Osteoblast (primary cell): ENCODE results near the gene MPZL1. TPM values are rescaled to one million over a fixed set of nuclear protein-coding genes. Genes with fewer than 3 reads are reported as not detected.

Experiments
- DNase-seq: peaks from one replicate; pipeline ENCODE4 v3.0.0; 2011; ENCODE audit warnings: low spot score, mixed read lengths; ENCODE audit not compliant: insufficient read length; ENCODE audit errors: missing footprints
- H2AFZ ChIP-seq: 2 replicates; pipeline ENCODE4 v1.6.0; 2011; ENCODE audit warnings: mild to moderate bottlenecking, low read length
- H3K27ac ChIP-seq: 2 replicates; pipeline ENCODE4 v1.5.1; 2011; ENCODE audit warnings: mild to moderate bottlenecking, low read depth, low read length, moderate library complexity
- H3K27me3 ChIP-seq: 2 replicates; pipeline ENCODE4 v1.6.0; 2012; ENCODE audit warnings: mild to moderate bottlenecking, control low read depth, inconsistent platforms, low read length, moderate library complexity; ENCODE audit not compliant: insufficient read depth
- H3K36me3 ChIP-seq: 2 replicates; pipeline ENCODE4 v1.5.1; 2011; ENCODE audit warnings: mild to moderate bottlenecking, low read length, control low read depth, moderate library complexity; ENCODE audit not compliant: insufficient read depth
- H3K4me1 ChIP-seq: 2 replicates; pipeline ENCODE4 v1.5.1; 2011; ENCODE audit warnings: mild to moderate bottlenecking, low read length, control low read depth, moderate library complexity; ENCODE audit not compliant: insufficient read depth
- H3K4me2 ChIP-seq: 2 replicates; pipeline ENCODE4 v1.6.0; 2011; ENCODE audit warnings: mild to moderate bottlenecking, low read length; ENCODE audit not compliant: insufficient read depth
- H3K4me3 ChIP-seq: fragments of 200-600 bp; sonication (generic); 3 replicates; pipeline ENCODE4 v1.5.1; 2012; ENCODE audit warnings: mild to moderate bottlenecking, low read length, inconsistent platforms; ENCODE audit not compliant: insufficient read depth
- H3K79me2 ChIP-seq: 2 replicates; pipeline ENCODE4 v1.6.0; 2012; ENCODE audit warnings: mild to moderate bottlenecking, low read length, control low read depth, inconsistent platforms; ENCODE audit not compliant: insufficient read depth
- H3K9me3 ChIP-seq: 2 replicates; pipeline ENCODE4 v1.5.1; 2011; ENCODE audit warnings: low read depth, low read length, control low read depth
- H4K20me1 ChIP-seq: 2 replicates; pipeline ENCODE4 v1.6.0; 2012; ENCODE audit warnings: mild to moderate bottlenecking, low read length, control low read depth; ENCODE audit not compliant: insufficient read depth
- total RNA-seq: library from RNA; depleted of rRNA; stranded (reverse); fragments of >200 nt; gene quantifications from 2 replicates; pipeline ENCODE4 v1.2.3, GENCODE V29; 2012
- TF ChIP-seq, protein P1 (sequence below): IDR thresholded peaks from 2 replicates; pipeline ENCODE4 v1.5.1; 2011; ENCODE audit warnings: mild to moderate bottlenecking, low read depth, low read length, moderate library complexity; ENCODE audit errors: extremely low read depth

The MPZL1 gene
- total RNA-seq, 1 donor: 189 TPM

- no peaks in the 10 kb centered on the region for H3K27me3 ChIP-seq
- H2AFZ ChIP-seq: no peak overlapping the region
- H3K4me3 ChIP-seq: no peak overlapping the region
- H3K79me2 ChIP-seq: no peaks in the 10 kb centered on the region
- no peaks in the 10 kb centered on the region for H3K9me3 ChIP-seq
- TF ChIP-seq, protein P1, sequence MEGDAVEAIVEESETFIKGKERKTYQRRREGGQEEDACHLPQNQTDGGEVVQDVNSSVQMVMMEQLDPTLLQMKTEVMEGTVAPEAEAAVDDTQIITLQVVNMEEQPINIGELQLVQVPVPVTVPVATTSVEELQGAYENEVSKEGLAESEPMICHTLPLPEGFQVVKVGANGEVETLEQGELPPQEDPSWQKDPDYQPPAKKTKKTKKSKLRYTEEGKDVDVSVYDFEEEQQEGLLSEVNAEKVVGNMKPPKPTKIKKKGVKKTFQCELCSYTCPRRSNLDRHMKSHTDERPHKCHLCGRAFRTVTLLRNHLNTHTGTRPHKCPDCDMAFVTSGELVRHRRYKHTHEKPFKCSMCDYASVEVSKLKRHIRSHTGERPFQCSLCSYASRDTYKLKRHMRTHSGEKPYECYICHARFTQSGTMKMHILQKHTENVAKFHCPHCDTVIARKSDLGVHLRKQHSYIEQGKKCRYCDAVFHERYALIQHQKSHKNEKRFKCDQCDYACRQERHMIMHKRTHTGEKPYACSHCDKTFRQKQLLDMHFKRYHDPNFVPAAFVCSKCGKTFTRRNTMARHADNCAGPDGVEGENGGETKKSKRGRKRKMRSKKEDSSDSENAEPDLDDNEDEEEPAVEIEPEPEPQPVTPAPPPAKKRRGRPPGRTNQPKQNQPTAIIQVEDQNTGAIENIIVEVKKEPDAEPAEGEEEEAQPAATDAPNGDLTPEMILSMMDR: no peak
- no peaks in the 10 kb centered on the region for H3K4me1 ChIP-seq
- no peaks in the 10 kb centered on the region for H3K36me3 ChIP-seq
- H4K20me1 ChIP-seq: no peaks in the 10 kb centered on the region
- H3K27ac ChIP-seq: no peak overlapping the region
- no peak for DNase-seq
- H3K4me2 ChIP-seq: no peak overlapping the region
Measured at GRCh38 chr1:167675440-167675839, 46.3 kb upstream of the MPZL1 start.

GRCh38 chr1:167676205-167676915, 45.4 kb upstream of the MPZL1 start:
- Histone ChIP-seq H2AFZ (no peak overlapping the region), H3K27ac (no peak overlapping the region), H3K36me3 (no peaks in the 10 kb centered on the region), H3K4me3 (no peak overlapping the region), H3K4me2 (no peak overlapping the region), H3K79me2 (no peaks in the 10 kb centered on the region), H3K4me1 (no peaks in the 10 kb centered on the region), H3K9me3 (no peaks in the 10 kb centered on the region), H3K27me3 (no peaks in the 10 kb centered on the region), H4K20me1 (no peaks in the 10 kb centered on the region)
- DNase-seq: no peak
- TF ChIP-seq, protein P1: no peak

GRCh38 chr1:167676916-167677848, 44.6 kb upstream of the MPZL1 start:
- H3K4me2 ChIP-seq: no peak overlapping the region
- no peaks in the 10 kb centered on the region for H3K27me3 ChIP-seq
- no peak overlapping the region for H2AFZ ChIP-seq
- no peaks in the 10 kb centered on the region for H3K4me1 ChIP-seq
- TF ChIP-seq, protein P1: no peak
- DNase-seq: no peak
- no peak overlapping the region for H3K4me3 ChIP-seq
- no peaks in the 10 kb centered on the region for H3K9me3 ChIP-seq
- no peak overlapping the region for H3K27ac ChIP-seq
- H3K79me2 ChIP-seq: no peaks in the 10 kb centered on the region
- H4K20me1 ChIP-seq: no peaks in the 10 kb centered on the region
- no peaks in the 10 kb centered on the region for H3K36me3 ChIP-seq

GRCh38 chr1:167678422-167678821, 43.4 kb upstream of the MPZL1 start:
- Histone ChIP-seq H3K79me2 (no peaks in the 10 kb centered on the region), H3K9me3 (no peaks in the 10 kb centered on the region), H3K4me2 (no peak overlapping the region), H2AFZ (no peak overlapping the region), H4K20me1 (no peaks in the 10 kb centered on the region), H3K27me3 (no peaks in the 10 kb centered on the region), H3K27ac (no peak overlapping the region), H3K4me1 (no peaks in the 10 kb centered on the region), H3K4me3 (no peak overlapping the region), H3K36me3 (no peaks in the 10 kb centered on the region)
- no peak for DNase-seq
- TF ChIP-seq, protein P1: no peak
